Subcutaneous adipose tissue (tissue), 4 donors: Measurements from ENCODE around the gene STK38L. TPM values are rescaled to one million over a fixed set of nuclear protein-coding genes. Genes with fewer than 3 reads are reported as not detected.

Experiments
- total RNA-seq, 4 donors: library from RNA; depleted of rRNA; stranded (reverse); fragments of >200 nt; gene quantifications; one replicate each; pipeline ENCODE4 v1.1.0, GENCODE V29; 2016
- TF ChIP-seq, protein P1 (sequence below): fragments of 450-650 bp; IDR thresholded peaks from one replicate; pipeline ENCODE4 v1.5.1; 2016; ENCODE audit warnings: low read depth, mild to moderate bottlenecking, control low read depth, antibody characterized with exemption, moderate library complexity

Gene STK38L
- total RNA-seq, 4 donors from 2014 or later: 30.1 to 75.7 (median 51.6) TPM

GRCh38 chr12:27299102-27299501 lies 55.0 kb downstream of the STK38L start:
- TF ChIP-seq, protein P1, sequence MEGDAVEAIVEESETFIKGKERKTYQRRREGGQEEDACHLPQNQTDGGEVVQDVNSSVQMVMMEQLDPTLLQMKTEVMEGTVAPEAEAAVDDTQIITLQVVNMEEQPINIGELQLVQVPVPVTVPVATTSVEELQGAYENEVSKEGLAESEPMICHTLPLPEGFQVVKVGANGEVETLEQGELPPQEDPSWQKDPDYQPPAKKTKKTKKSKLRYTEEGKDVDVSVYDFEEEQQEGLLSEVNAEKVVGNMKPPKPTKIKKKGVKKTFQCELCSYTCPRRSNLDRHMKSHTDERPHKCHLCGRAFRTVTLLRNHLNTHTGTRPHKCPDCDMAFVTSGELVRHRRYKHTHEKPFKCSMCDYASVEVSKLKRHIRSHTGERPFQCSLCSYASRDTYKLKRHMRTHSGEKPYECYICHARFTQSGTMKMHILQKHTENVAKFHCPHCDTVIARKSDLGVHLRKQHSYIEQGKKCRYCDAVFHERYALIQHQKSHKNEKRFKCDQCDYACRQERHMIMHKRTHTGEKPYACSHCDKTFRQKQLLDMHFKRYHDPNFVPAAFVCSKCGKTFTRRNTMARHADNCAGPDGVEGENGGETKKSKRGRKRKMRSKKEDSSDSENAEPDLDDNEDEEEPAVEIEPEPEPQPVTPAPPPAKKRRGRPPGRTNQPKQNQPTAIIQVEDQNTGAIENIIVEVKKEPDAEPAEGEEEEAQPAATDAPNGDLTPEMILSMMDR: no peak

DNA sequence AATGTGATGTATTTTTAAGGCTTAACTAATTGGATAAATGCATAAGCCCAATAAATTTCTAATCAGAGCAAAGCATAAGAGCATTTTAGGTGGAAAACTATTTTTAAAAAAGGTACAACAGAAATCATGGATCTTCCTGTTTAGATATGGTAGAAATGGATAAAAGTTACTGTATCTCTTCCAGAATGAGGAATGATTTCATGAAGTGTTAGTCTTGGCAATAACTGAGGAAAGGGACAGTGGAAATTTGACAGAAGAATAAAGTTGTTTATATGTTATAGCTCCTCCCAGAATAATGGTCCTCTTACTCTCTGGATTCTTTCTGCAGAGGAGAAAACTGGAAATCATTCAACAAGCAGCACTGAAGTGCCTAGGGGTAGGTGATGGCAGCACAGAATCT lies 56.1 kb downstream of the STK38L start:
- TF ChIP-seq, protein P1: no peak

DNA sequence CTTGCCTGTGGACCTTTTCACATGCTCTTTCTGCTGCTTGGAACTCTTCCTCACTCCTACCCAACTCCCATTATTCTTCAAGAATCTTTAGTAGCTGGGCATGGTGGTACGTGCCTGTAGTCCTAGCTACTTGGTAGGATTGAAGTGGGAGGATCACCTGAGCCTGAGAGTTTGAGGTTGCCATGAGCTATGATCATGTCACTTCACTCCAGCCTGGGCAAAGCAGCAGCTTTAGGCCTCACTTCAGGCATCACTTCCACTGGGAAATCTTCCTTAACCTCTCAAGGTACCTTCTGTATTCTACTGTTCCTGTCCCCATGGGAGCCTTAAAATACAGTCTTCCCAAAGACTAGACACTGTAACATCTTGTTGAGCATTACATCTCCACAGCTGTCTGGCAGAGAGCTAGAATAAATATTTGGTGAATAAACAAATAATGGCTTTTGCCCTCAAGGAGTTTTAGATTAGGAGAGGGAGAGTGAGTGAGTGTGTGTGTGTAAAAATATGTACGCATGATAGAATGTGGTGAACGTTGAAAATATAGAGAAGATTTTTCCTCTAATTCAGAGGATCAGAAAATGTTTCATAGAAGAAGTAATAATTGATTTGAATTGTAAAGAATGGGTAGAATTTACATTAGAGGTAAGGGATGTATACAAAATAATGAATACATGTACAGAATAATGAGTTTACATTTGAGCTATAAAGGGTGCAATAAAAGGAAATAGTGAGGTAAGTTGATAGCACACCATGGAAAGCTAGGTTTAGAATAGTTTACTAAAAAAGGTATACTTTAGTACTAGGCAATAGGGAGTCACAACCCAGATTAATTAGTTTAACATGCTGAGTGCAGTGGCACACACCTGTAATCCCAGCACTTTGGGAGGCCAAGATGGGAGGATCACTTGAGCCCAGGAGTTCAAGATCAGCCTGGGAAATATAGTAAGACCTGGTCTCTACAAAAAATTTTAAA lies 59.3 kb downstream of the STK38L start:
- TF ChIP-seq, protein P1: no peak

DNA sequence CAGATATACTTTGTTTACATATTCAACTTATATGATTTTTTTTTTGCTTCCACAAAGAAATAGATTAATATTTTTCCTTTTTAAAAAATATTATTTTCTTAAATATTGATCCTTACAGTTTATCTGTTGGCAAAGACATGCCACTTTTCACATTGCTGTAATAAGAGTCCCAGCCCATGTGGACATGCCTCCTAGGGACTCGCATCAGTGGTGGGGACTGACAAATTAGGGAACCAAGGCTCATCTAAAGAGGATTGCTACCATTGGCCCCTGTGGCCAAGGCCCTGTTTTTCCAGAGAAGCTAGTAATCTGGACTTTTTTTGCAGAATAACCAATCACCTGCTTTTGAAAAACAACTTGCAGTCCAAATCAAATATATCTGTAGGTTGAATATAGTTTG lies 60.8 kb downstream of the STK38L start:
- TF ChIP-seq, protein P1: no peak

DNA sequence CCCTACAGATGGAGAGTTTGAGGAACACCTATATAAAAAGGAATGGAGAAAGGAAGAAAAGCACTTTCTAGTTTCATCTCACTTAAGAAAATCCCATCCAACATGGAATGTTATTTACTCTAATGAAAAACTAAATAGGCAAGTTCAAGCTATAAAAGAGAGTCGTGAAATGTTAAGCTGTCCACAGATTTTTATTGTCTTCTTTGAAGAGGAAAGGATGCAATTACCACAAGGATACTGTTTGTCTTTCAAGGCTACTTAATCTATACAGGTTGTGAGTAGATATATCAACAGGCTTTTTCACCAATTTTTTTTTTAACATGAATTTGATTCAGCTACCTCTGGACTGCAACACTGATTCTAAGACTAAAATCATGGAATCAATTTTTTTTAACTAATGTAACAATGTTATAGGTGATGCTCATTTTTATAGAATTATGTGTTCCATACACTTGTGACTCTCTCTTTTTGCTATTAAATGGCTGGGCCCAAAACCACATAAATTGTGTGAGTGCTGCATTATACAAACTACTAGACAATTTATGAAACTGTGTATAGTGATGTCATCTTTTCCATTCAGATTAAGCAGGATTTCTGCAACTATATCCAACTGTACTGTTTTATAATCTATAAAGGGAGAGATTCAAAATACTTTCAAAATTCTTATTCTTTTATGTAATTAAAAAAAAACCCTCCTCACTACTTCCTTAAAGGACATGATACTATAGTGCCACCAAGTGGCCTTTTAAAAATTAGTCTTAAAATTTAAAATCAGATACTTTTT lies 61.8 kb downstream of the STK38L start:
- TF ChIP-seq, protein P1: no peak

DNA sequence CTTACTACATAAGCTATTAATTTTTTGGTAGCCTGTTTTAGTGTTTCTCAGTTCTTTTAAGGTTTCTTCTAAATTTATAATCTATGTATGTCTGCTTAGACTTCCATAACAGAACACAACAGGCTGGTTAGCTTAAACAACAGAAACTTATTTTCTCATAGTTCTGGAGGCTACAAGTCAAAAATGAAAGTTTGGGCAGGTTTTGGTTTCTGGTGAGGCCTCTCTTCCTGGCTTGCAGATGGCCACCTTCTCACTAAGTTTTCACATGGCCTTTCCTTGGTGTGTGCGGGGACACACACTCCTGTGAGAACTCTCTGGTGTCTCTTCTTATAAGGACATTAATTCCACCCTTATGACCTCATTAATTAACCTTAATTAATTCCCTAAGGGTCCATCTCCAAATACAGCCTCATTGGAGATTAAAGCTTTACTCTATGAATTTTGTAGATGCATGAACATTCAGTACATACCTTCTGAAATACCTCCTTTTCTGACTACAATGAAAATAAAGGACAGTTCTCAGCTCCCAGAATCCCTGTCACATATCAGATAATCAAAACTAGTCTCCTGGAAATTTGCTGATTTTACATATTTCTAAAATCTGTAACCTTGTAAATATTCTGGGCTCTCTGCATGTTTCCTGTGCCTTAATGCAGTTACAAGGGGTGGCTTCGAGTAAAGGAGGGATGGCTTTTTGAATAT lies 65.4 kb downstream of the STK38L start:
- TF ChIP-seq, protein P1: no peak
